Activated CD8-positive, alpha-beta T cell treated with anti-CD3 and anti-CD28 coated beads for 36 hours (primary cell): ENCODE results near the gene RNF19B. TPM values are rescaled to one million over a fixed set of nuclear protein-coding genes. Genes with fewer than 3 reads are reported as not detected.

Experiments used
- ATAC-seq: fragments of 200-7000 bp; cut with Tn5 transposase; one replicate; pipeline ENCODE4 v1.10.0; 2021; ENCODE audit warnings: mild to moderate bottlenecking, moderate library complexity
- CTCF ChIA-PET: fragments of 350-600 bp; sonication (Branson Sonifier 250); formaldehyde crosslinking; loops from one replicate; lab custom pipeline; 2021; ENCODE audit warnings: antibody characterized with exemption; lab: Charles Lee
- POLR2A ChIA-PET: fragments of 350-600 bp; sonication (Branson Sonifier 250); formaldehyde crosslinking; loops from one replicate; lab custom pipeline; 2021; ENCODE audit warnings: antibody characterized with exemption; lab: Charles Lee
- DNase-seq: peaks from one replicate; pipeline ENCODE4 v3.0.0-alpha.2; 2020
- H3K27ac Mint-ChIP-seq: one replicate; pipeline ENCODE4 v1.8.0; 2021; ENCODE audit warnings: mild to moderate bottlenecking, mixed read lengths
- H3K27me3 Mint-ChIP-seq: one replicate; pipeline ENCODE4 v1.8.0; 2021; ENCODE audit warnings: mixed read lengths
- H3K36me3 Mint-ChIP-seq: one replicate; pipeline ENCODE4 v1.8.0; 2021; ENCODE audit warnings: low read depth, mixed read lengths
- H3K4me1 Mint-ChIP-seq: one replicate; pipeline ENCODE4 v1.8.0; 2021; ENCODE audit warnings: low read depth, mixed read lengths
- H3K4me3 Mint-ChIP-seq: one replicate; pipeline ENCODE4 v1.8.0; 2021; ENCODE audit warnings: mild to moderate bottlenecking, moderate library complexity, mixed read lengths
- H3K9me3 Mint-ChIP-seq: one replicate; pipeline ENCODE4 v1.8.0; 2021; ENCODE audit warnings: mixed read lengths
- intact Hi-C: fragments of 100-400 bp; cut with micrococcal nuclease; formaldehyde crosslinking; loops from one replicate; pipeline ENCODE4 v1.10.0; 2022
- total RNA-seq, 2 experiments: library from RNA; stranded (reverse); gene quantifications; one replicate each; pipeline ENCODE4 v1.2.3, GENCODE V29; 2021
- TF ChIP-seq, protein P1 (sequence below): fragments of 200-600 bp; IDR thresholded peaks from one replicate; pipeline ENCODE4 v1.8.0; 2022; ENCODE audit warnings: antibody characterized with exemption, mild to moderate bottlenecking

Gene RNF19B, protein sequence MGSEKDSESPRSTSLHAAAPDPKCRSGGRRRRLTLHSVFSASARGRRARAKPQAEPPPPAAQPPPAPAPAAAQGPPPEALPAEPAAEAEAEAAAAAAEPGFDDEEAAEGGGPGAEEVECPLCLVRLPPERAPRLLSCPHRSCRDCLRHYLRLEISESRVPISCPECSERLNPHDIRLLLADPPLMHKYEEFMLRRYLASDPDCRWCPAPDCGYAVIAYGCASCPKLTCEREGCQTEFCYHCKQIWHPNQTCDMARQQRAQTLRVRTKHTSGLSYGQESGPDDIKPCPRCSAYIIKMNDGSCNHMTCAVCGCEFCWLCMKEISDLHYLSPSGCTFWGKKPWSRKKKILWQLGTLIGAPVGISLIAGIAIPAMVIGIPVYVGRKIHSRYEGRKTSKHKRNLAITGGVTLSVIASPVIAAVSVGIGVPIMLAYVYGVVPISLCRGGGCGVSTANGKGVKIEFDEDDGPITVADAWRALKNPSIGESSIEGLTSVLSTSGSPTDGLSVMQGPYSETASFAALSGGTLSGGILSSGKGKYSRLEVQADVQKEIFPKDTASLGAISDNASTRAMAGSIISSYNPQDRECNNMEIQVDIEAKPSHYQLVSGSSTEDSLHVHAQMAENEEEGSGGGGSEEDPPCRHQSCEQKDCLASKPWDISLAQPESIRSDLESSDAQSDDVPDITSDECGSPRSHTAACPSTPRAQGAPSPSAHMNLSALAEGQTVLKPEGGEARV
- total RNA-seq = 10 to 100 TPM; 10.6 to 10.9 TPM

GRCh38 chr1:32964461-32965250 lies at the start of gene RNF19B:
Gene RNF19B, minus strand, starts transcription at chr1:32964809. Its CDS starts 124 bp downstream, at chr1:32964685.
- Mint-ChIP-seq H3K36me3 (no peaks in the 10 kb centered on the region), H3K27ac (peak within 1 kb of the TSS; percentile 89), H3K27me3 (no peaks in the 10 kb centered on the region), H3K9me3 (no peaks in the 10 kb centered on the region), H3K4me1 (peaks cover 46% of the 10 kb centered on the region), H3K4me3 (peak within 1 kb of the TSS; percentile 79)
- ChIA-PET CTCF (interaction anchor here (0.6 to 2.8 kb wide), 8 partner anchors 16 to 162 kb away, joined by 3 to 10 read pairs (median 3); no protein-coding TSS in a partner anchor), POLR2A (interaction anchor here (1.4 to 2.4 kb wide), 6 partner anchors 8 to 116 kb away, joined by 3 to 9 read pairs (median 6); no protein-coding TSS in a partner anchor)
- TF ChIP-seq, protein P1, sequence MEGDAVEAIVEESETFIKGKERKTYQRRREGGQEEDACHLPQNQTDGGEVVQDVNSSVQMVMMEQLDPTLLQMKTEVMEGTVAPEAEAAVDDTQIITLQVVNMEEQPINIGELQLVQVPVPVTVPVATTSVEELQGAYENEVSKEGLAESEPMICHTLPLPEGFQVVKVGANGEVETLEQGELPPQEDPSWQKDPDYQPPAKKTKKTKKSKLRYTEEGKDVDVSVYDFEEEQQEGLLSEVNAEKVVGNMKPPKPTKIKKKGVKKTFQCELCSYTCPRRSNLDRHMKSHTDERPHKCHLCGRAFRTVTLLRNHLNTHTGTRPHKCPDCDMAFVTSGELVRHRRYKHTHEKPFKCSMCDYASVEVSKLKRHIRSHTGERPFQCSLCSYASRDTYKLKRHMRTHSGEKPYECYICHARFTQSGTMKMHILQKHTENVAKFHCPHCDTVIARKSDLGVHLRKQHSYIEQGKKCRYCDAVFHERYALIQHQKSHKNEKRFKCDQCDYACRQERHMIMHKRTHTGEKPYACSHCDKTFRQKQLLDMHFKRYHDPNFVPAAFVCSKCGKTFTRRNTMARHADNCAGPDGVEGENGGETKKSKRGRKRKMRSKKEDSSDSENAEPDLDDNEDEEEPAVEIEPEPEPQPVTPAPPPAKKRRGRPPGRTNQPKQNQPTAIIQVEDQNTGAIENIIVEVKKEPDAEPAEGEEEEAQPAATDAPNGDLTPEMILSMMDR = no peak
- ATAC-seq (peak; percentile 97), DNase-seq (peak; percentile 96)
- intact Hi-C loops = loop anchor here (5.0 kb wide), 1 partner anchor 38 kb away; no protein-coding TSS in a partner anchor

DNA sequence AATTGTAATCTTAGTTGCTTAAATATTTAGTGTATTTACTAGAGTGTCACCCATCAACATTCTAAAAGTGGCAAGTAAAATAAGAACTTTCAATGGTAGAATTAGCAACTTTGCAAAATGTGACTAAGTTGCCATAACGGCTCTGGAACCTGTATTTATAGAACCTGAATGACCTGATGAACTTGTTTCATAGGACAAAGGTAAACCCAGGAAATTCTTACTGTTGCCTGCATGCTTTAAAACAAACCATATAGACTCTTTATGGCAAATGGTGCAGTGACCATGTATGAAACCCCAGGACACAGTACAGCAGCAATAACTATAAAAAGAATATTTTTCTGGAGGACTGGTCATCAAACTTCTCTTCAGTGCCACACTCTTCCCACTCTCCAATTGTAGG lies 49.2 kb upstream of the RNF19B start:
- POLR2A ChIA-PET = interaction anchor here (0.8 to 2.0 kb wide), 4 partner anchors 8 to 69 kb away, joined by 3 to 9 read pairs (median 4); no protein-coding TSS in a partner anchor
- ATAC-seq (no peak), DNase-seq (no peak)
- no peak overlapping the region for H3K27ac Mint-ChIP-seq
- intact Hi-C loops = no loop called here
- CTCF ChIA-PET = no interaction called here
- H3K9me3 Mint-ChIP-seq = no peaks in the 10 kb centered on the region
- TF ChIP-seq, protein P1 = no peak
- no peaks in the 10 kb centered on the region for H3K27me3 Mint-ChIP-seq
- peaks cover 70% of the 10 kb centered on the region for H3K36me3 Mint-ChIP-seq
- no peak overlapping the region for H3K4me3 Mint-ChIP-seq
- H3K4me1 Mint-ChIP-seq = peaks cover 12% of the 10 kb centered on the region

- Mint-ChIP-seq H3K4me3 (no peak overlapping the region), H3K36me3 (peaks cover 65% of the 10 kb centered on the region)
- CTCF ChIA-PET = no interaction called here
Measured at GRCh38 chr1:33012165-33012564, 47.6 kb upstream of the RNF19B start.

DNA sequence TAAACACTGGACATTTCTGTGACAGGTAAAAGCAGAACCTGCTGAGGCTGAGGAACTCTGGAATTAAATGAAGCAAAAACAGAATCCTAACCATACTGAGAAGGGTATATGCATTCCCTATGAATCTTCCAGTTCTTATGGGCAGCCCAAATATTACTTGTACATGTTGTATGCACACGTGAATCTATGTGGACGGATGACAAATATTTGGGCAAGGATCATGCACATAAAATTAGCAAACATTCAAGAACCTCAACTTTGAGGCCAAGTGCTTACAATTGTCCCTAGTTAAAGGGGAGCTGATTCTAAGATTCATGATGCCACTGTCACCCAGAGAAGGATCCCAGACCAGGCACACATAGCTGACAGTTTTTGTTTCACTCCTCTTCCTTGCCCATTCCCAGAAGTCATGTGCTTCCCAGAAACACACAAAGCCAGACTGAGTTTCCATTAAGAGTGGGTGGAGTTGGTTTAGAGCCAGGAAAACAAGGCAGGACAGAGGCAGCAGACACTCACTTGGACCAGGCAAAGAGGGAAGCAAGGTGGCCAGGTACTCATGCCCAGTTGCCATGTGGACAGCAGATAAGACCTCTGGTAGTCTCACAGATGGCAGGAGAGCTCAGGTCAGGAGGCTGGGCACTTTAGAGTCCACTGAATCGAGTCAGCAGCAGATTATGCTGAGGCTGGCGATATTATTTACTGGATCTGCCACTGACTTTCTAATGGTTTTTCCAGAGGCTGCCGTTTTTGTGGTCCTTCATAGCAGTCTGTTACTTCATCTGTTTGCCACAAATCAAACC lies 46.5 kb upstream of the RNF19B start:
- H3K27me3 Mint-ChIP-seq = no peaks in the 10 kb centered on the region
- ChIA-PET POLR2A (no interaction called here), CTCF (no interaction called here)
- intact Hi-C loops = no loop called here
- no peak overlapping the region for H3K27ac Mint-ChIP-seq
- peaks cover 66% of the 10 kb centered on the region for H3K36me3 Mint-ChIP-seq
- DNase-seq (no peak), ATAC-seq (no peak)
- H3K4me1 Mint-ChIP-seq = peaks cover 5% of the 10 kb centered on the region
- H3K4me3 Mint-ChIP-seq = no peak overlapping the region
- TF ChIP-seq, protein P1 = no peak
- H3K9me3 Mint-ChIP-seq = no peaks in the 10 kb centered on the region

More at GRCh38 chr1:33012165-33012564, 47.6 kb upstream of the RNF19B start:
- TF ChIP-seq, protein P1 = no peak
- intact Hi-C loops = no loop called here
- H3K27ac Mint-ChIP-seq = no peak overlapping the region
- DNase-seq (no peak), ATAC-seq (no peak)
- H3K27me3 Mint-ChIP-seq = no peaks in the 10 kb centered on the region
- H3K4me1 Mint-ChIP-seq = peaks cover 2% of the 10 kb centered on the region
- POLR2A ChIA-PET = interaction anchor here (0.9 kb wide), 1 partner anchor 71 kb away, joined by 3 read pairs; no protein-coding TSS in a partner anchor
- no peaks in the 10 kb centered on the region for H3K9me3 Mint-ChIP-seq
